ENCODE measurements around the gene PTH1R.

DNA sequence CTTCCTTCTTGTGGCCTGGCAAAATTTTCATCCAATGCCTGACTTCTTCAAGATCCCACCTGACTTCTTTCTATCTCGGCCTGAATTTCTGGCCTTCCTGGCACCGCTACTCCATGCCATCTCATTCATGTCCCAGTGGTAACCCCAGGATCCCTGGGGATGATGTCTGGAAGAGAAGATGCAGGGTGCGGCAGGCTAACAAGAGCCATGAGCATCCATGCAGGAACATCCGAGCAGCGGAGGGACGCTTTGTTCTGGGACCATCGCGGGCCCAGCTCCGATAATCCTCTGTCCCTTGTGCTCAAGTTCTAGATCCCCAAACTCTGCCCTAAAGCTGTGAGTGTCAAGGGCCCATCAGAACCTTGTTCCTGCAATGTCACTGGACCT is 25.2 kb upstream of the PTH1R start:
- no peak for TF ChIP-seq CTCF (IDR thresholded peaks at IDR 0.05)
- no peak for TF ChIP-seq ZFX (IDR thresholded peaks at IDR 0.05; ENCODE audit: borderline replicate concordance)

Measured in 22Rv1 (cell line).